ENCODE results near the gene ALDH3B2.
"Not testable (repeated sequence)": the region's sequence is repeated elsewhere in the genome, so short reads cannot be mapped to it uniquely, and the experiment has no call there.

DNA sequence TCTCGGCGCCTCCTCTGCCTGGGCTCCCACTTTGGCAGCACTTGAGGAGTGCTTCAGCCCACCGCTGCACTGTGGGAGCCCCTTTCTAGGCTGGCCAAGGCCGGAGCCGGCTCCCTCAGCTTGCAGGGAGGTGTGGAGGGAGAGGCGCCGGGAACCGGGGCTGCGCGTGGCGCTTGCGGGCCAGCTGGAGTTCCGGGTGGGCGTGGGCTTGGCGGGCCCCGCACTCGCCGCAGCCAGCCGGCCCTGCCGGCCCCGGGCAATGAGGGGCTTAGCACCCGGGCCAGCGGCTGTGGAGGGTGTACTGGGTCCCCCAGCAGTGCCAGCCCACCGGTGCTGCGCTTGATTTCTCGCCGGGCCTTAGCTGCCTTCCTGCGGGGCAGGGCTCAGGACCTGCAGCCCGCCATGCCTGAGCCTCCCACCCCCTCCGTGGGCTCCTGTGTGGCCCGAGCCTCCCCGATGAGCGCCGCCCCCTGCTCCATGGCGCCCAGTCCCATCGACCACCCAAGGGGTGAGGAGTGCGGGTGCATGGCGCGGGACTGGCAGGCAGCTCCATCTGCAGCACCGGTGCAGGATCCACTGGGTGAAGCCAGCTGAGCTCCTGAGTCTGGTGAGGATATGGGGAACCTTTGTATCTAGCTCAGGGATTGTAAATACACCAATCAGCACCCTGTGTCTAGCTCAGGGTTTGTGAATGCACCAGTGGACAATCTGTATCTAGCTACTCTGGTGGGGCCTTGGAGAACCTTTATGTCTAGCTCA, 55.3 kb downstream of the ALDH3B2 start:
- TF ChIP-seq, protein P1, sequence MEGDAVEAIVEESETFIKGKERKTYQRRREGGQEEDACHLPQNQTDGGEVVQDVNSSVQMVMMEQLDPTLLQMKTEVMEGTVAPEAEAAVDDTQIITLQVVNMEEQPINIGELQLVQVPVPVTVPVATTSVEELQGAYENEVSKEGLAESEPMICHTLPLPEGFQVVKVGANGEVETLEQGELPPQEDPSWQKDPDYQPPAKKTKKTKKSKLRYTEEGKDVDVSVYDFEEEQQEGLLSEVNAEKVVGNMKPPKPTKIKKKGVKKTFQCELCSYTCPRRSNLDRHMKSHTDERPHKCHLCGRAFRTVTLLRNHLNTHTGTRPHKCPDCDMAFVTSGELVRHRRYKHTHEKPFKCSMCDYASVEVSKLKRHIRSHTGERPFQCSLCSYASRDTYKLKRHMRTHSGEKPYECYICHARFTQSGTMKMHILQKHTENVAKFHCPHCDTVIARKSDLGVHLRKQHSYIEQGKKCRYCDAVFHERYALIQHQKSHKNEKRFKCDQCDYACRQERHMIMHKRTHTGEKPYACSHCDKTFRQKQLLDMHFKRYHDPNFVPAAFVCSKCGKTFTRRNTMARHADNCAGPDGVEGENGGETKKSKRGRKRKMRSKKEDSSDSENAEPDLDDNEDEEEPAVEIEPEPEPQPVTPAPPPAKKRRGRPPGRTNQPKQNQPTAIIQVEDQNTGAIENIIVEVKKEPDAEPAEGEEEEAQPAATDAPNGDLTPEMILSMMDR (IDR thresholded peaks at IDR 0.05), result not testable (repeated sequence)
- TF ChIP-seq POLR2AphosphoS5, POLR2A (IDR thresholded peaks at IDR 0.05): not testable (repeated sequence)
